HG03354 (cell line): ENCODE measurements around the gene ARPC4.

Source experiments
- ATAC-seq: cut with Tn5 transposase; IDR thresholded peaks from one replicate; pipeline ENCODE4 v1.9.1; 2021; ENCODE audit warnings: mild to moderate bottlenecking; ENCODE audit not compliant: unreplicated experiment, poor library complexity, severe bottlenecking

ARPC4 gene

DNA sequence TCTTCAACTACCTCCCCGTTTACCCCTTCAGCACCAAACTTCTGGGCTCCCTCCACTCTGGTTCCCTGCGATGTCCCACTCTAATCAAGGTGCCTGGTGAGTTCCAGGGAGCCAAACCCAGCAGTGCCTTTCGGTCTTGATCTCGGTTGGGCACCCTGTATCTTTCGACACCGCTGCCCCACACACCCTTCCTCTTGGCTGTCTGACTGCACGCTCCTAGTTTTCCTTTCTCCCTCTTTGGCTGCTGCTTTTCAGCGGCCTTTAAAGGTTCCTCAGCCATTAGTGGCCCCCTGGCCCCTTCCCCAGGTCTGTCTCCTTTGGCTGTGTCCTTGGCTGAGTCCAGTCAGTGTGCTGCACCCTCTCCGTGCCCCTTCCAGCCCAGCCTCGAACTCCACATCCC is 18.0 kb downstream of the ARPC4 start:
- no peak for ATAC-seq

DNA sequence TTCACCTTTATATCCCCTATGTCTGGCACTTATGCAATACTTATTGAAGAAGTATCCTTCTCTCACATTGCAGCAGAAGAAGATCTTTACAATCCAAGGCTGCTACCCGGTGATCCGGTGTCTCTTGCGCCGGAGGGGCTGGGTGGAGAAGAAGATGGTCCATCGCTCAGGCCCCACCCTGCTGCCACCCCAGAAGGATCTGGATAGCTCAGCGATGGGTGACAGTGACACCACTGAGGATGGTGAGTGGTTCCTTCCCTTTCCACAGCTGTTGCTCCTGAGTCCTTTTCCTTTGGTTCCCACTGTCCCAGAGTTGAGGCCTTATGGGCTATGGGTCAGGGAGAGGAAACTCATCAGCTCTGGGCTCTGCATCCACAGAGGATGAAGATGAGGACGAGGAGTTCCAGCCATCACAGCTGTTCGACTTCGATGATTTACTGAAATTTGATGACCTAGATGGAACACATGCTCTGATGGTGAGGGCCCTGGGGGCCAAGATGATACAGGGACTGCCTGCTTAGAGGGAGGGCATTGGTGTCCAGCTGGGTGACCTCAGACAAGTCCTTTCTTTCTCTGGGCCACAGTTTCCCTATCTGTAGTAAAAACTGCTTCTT is 20.1 kb downstream of the ARPC4 start:
- no peak for ATAC-seq

DNA sequence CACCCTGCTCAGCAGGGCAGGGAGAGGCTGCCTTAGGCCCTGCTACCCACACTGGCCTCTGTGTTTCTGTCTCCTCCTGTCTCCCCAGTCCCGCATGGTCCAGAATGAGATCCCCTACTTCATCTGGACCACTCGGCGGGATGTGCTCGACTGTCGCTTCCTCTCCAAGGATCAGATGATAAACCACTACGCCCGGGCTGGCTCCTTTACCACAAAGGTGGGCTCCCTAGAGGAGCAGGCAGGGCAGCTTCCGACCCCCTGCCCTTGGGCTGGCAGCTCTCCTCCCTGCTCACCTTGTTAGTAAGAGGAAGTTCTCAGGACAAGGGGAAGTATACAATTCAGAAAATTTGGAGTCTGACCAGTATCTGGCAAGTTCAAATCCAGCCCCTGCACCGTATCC is 23.1 kb downstream of the ARPC4 start:
- ATAC-seq: no peak

DNA sequence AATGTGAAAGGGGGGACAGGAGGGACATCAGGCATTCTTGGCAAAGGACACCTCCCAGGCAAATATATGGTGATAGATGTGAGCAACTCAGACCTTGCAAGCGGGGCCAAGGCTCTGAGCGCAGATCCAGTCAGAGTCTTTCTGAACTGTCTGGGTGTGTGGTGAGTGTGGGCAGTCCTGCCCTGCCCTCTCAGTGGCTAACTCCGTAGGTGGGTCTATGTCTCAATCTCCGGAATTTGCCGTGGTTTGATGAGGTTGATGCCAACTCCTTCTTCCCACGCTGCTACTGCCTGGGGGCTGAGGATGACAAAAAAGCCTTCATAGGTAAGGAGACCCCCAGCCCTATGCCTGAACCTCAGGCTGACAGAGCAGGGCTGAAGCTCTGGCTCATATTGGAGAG is 24.6 kb downstream of the ARPC4 start:
- ATAC-seq: no peak

DNA sequence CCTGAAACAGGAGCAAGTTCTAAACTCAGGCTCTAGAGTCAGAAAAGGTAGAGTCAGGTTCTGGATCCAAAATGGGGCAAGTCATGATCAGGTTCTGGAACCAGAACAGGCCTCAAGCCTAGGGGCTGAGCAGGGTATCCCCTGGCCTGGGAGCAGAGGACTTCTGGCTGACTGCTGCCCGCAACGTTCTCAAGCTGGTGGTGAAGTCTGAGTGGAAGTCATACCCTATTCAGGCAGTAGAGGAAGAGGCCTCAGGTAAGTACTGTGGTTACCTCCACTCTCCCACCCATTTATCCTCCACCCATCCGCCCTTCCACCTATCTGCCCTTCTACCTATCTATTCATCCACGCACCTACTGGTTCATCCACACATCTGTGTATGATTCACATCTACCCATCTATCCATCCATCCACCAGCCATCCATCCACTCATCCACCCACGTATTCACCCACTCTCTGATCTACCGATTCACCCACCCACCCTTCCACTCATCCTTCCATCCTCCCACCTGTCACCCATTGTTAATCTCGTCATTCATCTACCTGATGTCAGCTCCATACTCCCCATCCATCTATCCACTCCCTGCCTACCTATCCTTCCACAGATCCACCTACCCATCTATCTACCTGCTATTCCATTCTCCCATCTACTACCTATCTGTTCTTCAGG is 25.9 kb downstream of the ARPC4 start:
- ATAC-seq: no peak

DNA sequence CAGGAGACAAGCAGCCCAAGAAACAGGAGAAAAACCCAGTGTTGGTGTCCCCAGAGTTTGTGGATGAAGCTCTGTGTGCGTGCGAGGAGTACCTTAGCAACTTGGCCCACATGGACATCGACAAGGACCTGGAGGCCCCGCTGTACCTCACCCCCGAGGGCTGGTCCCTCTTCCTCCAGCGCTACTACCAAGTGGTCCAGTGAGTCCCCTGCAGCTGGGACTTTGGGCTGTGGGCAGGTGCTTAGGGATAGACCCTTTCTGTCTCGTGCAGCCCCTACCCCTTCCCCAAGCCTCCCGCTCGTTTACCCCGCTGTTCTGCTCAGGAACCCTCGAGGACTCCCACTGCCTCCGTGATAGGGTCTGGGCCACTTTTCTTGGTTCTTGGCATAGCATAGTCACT is 27.7 kb downstream of the ARPC4 start:
- ATAC-seq: no peak

DNA sequence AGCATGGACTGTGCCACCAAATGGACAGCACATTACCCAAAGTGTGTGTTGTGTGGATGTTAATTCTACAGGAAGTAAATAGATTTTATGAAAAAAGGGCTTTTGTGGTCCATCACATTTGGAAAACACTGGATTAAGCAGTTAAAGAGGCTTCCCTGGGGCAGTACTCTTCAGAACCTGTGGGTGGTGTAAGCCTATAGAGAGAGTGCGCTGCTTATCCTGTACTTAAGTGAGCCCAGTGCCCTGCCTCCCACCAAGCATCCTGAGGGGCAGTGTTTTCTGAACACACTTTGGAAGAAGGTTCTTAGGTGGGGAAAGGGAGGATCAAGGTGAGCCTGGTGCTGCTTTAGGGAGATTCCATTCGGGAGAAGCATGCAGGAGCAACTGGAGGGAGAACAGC is 28.1 kb downstream of the ARPC4 start:
- no peak for ATAC-seq

DNA sequence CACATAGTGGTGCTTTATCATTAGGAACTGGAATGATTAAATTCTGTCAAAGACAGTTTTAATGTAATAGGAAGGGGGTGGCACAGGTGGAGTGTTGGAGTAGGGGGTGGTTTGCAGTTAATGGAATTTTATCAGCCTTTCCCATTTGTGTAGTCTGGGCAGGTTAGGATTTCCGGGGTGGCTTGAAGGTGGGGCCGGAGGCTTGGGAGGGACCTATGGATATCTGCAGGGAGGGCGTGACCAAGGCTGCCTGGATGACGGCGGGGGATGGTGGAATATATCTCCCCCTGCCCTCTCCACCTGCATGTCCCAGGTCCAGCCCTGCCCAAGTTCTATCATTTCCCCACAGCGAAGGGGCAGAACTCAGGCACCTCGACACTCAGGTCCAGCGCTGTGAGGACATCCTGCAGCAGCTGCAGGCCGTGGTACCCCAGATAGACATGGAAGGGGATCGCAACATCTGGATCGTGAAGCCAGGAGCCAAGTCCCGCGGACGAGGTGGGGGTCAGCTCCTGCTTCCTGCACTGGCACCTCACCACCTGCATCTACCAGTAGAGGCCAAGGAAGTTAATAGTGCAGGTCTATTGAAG is 32.7 kb downstream of the ARPC4 start:
- ATAC-seq: no peak

DNA sequence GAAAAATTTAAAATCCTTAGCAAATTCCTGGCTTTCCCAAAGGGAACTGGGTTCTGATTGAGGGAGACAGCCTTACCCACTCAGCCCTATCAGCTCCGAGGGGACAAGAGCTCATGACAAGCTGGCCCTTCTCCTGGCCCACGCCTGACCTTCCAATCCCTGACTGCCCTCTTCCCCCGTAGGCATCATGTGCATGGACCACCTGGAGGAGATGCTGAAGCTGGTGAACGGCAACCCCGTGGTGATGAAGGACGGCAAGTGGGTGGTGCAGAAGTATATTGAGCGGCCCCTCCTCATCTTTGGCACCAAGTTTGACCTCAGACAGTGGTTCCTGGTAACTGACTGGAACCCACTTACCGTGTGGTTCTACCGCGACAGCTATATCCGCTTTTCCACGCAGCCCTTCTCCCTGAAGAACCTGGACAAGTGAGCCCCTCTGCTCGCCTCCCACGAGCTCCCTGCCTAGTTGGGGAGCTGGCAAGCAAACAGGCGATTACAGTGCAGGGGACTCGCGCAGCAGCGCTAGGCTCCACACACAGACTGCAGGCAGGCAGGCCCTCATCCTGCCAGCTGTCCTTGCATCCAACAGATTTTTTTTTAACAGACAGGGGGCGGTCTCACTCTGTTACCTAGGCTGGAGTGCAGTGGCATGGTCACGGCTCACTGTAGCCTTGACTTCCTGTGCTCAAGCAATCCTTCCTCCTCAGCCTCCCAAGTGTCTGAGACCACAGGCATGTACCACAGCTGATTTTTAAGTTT is 34.1 kb downstream of the ARPC4 start:
- ATAC-seq: no peak

DNA sequence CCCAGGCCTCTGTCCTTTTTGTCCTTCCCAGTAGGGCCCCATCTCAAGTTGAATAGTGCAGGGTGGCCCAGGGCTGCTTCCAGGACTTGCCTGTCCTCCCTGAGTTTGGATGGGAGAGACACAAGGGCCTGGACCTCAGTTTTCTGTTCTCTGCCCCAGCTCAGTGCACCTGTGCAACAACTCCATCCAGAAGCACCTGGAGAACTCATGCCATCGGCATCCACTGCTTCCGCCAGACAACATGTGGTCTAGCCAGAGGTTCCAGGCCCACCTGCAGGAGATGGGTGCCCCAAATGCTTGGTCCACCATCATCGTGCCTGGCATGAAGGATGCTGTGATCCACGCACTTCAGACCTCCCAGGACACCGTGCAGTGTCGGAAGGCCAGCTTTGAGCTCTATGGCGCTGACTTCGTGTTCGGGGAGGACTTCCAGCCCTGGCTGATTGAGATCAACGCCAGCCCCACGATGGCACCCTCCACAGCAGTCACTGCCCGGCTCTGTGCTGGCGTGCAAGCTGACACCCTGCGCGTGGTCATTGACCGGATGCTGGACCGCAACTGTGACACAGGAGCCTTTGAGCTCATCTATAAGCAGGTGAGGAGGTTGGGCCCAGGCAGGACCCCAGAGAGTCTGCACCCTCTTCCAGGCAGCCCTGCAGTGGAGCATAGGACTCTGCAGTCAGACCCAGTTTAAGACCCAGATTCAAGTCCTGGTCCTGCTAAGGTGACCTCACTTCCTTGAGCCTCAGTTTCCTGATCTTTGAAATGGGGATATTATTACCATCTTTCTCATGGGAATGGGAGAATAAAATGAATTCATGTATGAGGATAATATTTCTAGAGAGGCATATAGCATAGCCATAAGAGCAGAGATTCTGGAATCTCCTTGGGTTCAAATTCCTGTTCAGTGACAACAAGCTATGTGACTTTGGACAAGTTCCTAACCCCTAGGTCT is 36.2 kb downstream of the ARPC4 start:
- ATAC-seq: no peak

DNA sequence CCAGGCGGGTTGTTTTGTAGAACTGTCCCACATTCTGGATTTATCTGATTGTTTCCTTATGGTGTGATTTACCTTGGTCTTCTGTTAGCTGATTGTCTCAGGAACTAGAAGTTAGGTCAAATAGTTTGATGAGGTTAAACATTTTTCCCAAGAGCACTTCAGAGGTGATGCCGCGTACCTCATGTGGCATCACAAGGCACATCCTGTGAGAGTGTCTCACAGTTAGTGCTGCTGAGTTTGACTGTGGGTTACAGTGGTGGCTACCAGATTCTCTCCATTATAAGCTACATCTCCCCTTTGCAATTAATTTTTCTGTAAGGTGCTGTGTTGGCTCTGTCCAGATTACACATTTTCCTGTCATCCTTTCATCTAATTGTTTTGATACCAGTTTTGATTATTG is 38.4 kb downstream of the ARPC4 start:
- ATAC-seq: no peak

DNA sequence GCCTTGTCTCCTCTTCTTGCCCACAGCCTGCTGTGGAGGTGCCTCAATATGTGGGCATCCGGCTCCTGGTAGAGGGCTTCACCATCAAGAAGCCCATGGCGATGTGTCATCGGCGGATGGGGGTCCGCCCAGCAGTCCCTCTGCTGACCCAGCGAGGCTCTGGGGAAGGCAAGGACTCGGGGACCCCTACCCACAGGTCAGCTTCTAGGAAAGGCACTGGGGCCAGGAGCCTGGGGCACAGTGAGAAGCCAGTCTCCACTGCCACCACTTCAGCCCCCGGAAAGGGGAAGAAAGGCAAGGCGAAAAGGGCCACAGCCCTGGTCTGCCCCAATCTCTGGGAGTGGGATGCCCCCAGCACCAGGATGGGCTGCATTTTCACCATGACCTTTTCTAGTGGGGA is 40.2 kb downstream of the ARPC4 start:
- ATAC-seq: no peak

DNA sequence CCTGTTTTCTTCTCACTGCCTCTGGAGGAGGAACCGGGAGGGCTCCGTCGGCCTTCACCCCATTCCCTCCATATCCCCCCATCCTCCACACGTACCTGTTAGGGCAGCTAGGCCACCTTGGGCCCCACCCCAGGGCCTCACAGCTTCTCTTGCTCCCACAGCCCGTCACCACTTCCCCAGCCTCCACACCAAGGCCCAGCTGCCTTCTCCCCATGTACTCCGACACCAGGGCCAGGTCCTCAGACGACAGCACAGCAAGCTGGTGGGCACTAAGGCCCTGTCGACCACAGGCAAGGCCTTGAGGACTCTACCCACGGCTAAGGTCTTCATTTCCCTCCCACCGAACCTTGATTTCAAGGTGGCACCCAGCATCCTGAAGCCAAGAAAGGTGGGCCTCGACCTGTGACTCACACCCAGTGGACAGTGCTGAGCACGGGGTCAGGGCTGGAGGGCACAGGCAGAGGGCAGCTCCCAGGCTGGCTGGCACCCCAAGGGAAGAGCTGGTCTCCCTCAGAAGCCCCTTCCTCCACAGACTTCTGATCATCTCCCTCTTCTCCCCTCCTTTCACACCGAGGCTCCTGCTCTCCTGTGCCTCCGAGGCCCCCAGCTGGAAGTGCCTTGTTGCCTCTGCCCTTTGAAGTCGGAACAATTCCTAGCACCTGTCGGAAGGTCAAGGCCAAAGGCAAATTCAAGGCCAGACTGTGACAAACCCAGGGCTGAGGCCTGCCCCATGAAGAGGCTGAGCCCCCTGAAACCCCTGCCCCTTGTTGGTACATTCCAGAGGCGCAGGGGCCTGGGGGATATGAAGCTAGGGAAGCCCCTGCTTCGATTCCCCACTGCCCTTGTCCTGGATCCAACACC is 41.9 kb downstream of the ARPC4 start:
- no peak for ATAC-seq

DNA sequence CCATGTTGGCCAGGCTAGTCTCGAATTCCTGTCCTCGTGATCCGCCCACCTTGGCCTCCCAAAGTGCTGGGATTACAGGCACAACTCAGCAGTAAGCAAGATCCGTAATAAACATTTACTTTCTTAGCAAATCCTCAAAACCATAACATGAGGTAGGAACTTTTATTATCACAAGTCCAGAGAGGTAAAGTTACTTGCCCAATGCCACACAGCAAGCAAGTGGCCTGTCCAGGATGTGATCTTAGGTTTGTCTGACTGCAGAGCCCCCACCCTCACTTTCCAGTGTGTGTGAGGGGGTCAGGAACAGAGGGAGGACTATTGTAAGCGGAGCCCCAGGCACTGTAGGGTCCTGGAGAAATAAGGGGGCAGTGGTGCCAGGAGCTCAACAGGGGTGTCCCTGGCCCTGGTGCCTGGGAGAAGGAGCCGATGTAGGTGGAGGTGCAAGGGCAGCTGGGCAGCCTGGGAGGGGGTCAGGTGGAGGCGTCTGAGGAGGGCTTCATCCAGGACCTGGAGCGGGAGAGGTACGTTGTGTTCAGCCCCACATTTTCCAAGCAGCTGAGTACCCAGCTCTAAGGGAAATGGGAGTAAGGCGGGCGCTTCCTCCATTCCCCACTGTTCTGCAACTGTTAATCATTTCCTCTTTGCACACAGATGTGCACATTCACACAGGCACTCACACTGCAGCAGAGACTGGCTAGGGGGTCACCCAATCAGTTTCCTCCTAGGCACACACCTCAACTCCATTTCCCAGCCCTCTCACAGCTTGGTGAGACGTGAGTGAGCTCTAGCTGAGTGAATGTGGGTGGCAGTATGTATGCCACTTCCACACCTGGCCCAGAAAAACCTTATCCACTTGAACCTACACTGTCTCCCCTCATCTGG is 45.1 kb downstream of the ARPC4 start:
- ATAC-seq: no peak

DNA sequence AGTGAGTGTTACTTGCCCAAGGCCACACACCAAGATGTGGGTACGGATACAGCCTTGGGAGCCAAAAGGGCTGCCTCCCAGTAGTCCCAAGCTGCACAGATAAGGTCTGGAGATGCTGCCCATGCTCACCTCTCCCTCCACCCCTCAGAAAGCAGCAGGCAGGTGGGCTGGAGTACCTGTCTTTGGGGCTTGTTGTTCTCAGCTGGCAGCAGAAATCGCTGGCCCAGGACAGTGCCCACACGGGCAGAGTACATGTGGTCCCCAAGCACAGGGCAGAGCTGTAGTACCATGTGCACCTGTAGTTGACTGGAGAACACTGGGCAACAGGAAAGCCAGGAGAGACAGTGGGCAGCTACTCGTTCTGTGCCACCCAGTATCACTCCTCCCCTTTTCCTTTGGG is 46.0 kb downstream of the ARPC4 start:
- ATAC-seq: no peak

DNA sequence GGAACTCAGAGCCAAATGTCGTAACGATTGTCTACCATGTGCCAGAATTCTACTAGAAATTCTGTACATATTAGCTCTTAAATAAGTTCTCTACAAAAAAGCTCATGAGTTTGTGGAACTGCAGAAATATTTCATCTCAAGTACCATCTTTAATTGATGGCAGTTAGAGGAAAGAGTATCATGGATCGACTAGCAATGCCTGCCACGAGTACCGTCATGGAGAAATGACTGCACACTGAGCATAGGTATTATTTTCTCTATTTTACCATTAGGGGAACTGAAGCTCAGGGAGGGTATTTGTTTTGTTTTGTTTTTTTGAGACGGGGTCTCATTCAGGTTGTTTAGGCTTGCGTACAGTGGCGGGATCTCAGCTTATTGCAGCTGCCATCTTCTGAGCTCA is 48.1 kb downstream of the ARPC4 start:
- ATAC-seq: no peak

DNA sequence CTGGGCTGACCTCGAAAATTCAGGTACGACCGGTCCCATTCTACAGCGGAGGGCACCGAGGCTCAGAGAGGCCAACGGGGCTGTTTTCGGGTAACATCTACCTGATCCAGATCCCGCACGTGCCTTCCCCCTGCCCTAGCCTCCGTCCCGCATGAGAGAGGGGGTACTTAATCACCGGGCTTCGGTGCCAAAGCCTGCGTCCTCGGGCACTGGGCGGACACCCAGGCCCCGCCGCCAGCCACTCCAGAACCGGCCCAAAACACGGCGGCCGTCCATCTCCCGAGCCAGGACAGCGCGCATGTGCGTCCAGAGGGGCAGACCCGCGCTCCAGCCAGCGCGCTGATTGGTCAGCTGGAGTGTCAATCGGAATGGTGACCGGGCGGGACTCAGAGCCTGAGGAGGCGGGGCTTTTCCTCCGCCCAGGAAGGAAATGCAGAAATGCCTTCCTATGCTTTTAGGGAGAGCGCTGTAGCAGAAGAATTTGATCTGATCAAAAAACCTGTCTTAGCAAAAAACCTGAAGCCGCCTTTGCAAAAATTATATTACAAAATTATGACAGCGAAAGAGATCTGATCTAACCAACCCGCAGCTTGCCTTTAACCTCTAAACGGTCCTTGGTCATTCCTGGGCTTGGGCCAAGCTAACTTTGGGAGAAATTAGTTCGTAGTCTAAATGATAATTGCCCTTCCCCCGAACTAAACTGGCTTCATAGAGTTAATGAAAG is 51.0 kb downstream of the ARPC4 start, which contains the start of gene RPUSD3:
TSS of gene RPUSD3 (minus strand) at position 294 of the 724 bp plus-strand sequence. CDS start at position 276, 18 bp downstream.
- ATAC-seq: peak; percentile 98
